Measurements from ENCODE around the gene KCNH8. TPM values are rescaled to one million over a fixed set of nuclear protein-coding genes. Genes with fewer than 3 reads are reported as not detected.

KCNH8 gene
- total and polyA plus RNA-seq, 2 donors = 0.10 to 1.5 TPM

DNA sequence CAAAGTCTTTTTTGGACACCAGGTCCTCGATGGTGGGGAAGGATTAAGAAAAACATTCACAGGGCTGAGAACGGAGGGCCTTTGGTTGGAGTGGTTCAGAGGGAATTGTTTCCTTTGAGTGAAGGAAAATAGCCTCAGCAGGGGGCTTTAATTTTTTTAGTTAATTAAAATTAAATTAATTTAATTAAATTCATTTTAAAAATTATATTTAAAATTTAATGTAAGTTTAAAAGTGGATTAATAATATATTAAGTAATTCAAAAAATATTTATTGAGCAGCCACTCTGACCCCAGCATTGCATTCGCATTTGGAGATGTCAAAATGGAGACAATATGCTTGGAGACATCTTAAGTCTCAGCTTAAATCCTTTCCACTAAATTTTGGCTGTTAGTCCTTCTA lies 136.7 kb downstream of the KCNH8 start:
- no peak for DNase-seq (ENCODE audit: extremely low spot score)
- Histone ChIP-seq H3K36me3 (ENCODE audit: insufficient read depth) (no peaks in the 10 kb centered on the region), H3K4me1 (ENCODE audit: insufficient read depth) (no peaks in the 10 kb centered on the region), H3K4me3 (ENCODE audit: low read depth, low read length) (no peak overlapping the region), H3K27ac (ENCODE audit: low read depth) (no peak overlapping the region)
- WGBS = 91% methylated on average over 3 of the region's 3 CpGs

DNA sequence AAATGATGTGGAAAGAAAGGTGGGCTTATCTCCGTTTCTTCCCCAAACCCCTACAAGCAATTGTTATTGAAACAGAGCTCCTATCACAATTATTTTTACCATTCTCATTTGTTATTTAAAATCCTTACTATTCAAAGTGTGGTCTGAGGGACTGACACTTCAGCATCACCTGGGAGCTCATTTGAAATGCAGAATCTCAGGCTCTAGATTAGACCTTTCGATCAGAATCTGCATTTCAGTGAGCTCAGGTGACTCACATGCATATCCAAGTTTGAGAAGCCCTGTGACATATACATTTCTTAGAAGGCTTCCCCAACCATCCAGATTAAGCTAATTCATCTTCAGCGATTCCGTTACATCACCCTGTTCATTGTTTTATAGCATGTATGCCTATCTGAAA lies 145.0 kb downstream of the KCNH8 start:
- no peak for DNase-seq (ENCODE audit: extremely low spot score)
- Histone ChIP-seq H3K27ac (ENCODE audit: low read depth) (no peak overlapping the region), H3K4me1 (ENCODE audit: insufficient read depth) (no peaks in the 10 kb centered on the region), H3K4me3 (ENCODE audit: low read depth, low read length) (no peak overlapping the region), H3K36me3 (ENCODE audit: insufficient read depth) (no peaks in the 10 kb centered on the region)
- WGBS = 80% methylated on average over 4 of the region's 4 CpGs

DNA sequence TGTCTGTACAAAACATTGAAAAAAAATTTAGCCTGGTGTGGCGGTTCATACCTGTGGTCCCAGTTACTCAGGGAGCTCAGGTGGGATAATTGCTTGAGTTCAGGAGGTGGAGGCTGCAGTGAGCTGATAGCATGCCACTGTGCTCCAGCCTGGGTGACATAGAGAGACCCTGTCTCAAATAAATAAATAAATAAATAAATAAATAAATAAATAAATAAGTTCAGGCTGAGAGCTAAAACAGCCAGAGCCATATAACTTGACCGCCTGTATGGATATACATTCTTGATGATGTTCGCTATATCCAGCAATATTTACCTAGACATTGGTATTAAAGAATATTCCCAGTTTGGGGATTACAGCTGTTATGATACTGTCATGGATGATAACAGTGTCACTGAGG lies 146.9 kb downstream of the KCNH8 start:
- Histone ChIP-seq H3K4me3 (ENCODE audit: low read depth, low read length) (no peak overlapping the region), H3K4me1 (ENCODE audit: insufficient read depth) (no peaks in the 10 kb centered on the region), H3K27ac (ENCODE audit: low read depth) (no peak overlapping the region), H3K36me3 (ENCODE audit: insufficient read depth) (no peaks in the 10 kb centered on the region)
- 96% methylated on average over 3 of the region's 3 CpGs for WGBS
- no peak for DNase-seq (ENCODE audit: extremely low spot score)

DNA sequence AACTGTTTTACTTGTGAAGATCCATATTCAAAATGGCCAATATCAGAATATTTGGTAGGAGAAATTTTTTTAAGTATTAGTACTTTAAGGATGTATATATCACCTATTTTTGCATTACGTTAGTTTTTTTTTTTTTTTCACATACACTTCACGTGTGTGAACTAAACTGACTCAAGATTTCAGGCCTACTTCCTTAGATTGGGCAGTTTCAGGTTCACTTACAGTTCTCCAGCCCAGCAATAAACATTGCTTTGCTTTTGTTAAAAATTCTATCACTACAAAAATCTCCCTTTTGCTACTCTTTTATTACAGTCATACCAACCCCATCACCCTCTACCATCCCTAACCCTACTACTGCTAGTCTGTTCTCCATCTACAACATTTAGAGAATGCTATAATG lies 183.6 kb downstream of the KCNH8 start:
- no peaks in the 10 kb centered on the region for H3K4me1 ChIP-seq (ENCODE audit: insufficient read depth)

GRCh38 chr3:19334120-19334519 lies 185.8 kb downstream of the KCNH8 start:
- Histone ChIP-seq H3K27ac (ENCODE audit: low read depth) (no peak overlapping the region), H3K4me3 (ENCODE audit: low read depth, low read length) (no peak overlapping the region), H3K4me1 (ENCODE audit: insufficient read depth) (no peaks in the 10 kb centered on the region), H3K36me3 (ENCODE audit: insufficient read depth) (no peaks in the 10 kb centered on the region)
- WGBS = 77% methylated on average over 6 of the region's 6 CpGs
- DNase-seq (ENCODE audit: extremely low spot score) = no peak

More for the DNA sequence above, 183.6 kb downstream of the KCNH8 start:
- no peak overlapping the region for H3K4me3 ChIP-seq (ENCODE audit: low read depth, low read length)
- H3K27ac ChIP-seq (ENCODE audit: low read depth) = no peak overlapping the region
- 93% methylated on average over 2 of the region's 2 CpGs for WGBS
- H3K36me3 ChIP-seq (ENCODE audit: insufficient read depth) = no peaks in the 10 kb centered on the region
- no peak for DNase-seq (ENCODE audit: extremely low spot score)

DNA sequence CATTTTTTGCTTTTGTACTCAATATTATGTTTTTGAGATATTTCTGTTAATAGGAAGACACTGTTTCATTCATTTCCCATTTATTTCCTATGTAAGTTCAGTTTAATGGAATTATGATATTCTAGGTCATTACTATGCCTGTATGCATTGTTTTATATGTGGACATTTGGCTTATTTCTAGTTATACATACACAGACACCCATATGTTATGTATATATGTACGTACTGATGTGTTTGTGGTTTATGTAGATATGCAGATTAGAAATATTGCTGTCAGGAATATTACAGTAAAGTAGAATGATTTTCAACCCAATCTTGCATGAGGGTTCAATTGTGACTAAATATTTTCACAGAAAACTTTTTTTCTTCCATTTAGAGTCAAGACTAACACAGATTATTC lies 190.5 kb downstream of the KCNH8 start:
- no peaks in the 10 kb centered on the region for H3K36me3 ChIP-seq (ENCODE audit: insufficient read depth)
- H3K27ac ChIP-seq (ENCODE audit: low read depth) = no peak overlapping the region
- 83% methylated on average over 1 of the region's 1 CpG for WGBS
- no peak overlapping the region for H3K4me3 ChIP-seq (ENCODE audit: low read depth, low read length)
- no peak for DNase-seq (ENCODE audit: extremely low spot score)
- H3K4me1 ChIP-seq (ENCODE audit: insufficient read depth) = no peaks in the 10 kb centered on the region

- no peak overlapping the region for H3K27ac ChIP-seq (ENCODE audit: low read depth)
- no peak overlapping the region for H3K4me3 ChIP-seq (ENCODE audit: low read depth, low read length)
- no peaks in the 10 kb centered on the region for H3K36me3 ChIP-seq (ENCODE audit: insufficient read depth)
- 85% methylated on average over 5 of the region's 5 CpGs for WGBS
- H3K4me1 ChIP-seq (ENCODE audit: insufficient read depth) = no peaks in the 10 kb centered on the region
- DNase-seq (ENCODE audit: extremely low spot score) = no peak
These were observed 194.1 kb downstream of the KCNH8 start for GRCh38 chr3:19342389-19342788.

DNA sequence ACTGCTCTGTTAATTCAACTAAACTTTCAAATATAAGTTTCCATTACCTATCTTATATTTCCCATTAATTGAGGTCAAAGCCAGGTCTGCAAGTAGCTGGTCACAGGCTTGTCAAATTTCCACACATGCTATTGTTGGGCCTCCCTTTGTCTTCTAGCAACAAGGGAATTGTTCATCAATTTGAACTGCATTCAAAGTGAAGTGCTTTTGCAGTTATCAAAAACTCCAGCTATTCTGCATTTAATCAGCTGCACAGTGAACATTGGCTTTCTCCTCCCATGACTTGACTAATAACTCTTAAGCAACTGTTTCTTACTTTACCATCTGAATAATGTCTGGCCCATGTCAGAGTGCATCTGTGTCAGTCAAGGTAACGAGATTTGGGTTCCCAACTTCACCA lies 198.4 kb downstream of the KCNH8 start:
- 35% methylated on average over 1 of the region's 1 CpG for WGBS
- no peak overlapping the region for H3K4me3 ChIP-seq (ENCODE audit: low read depth, low read length)
- no peaks in the 10 kb centered on the region for H3K36me3 ChIP-seq (ENCODE audit: insufficient read depth)
- H3K4me1 ChIP-seq (ENCODE audit: insufficient read depth) = no peaks in the 10 kb centered on the region
- no peak for DNase-seq (ENCODE audit: extremely low spot score)
- no peak overlapping the region for H3K27ac ChIP-seq (ENCODE audit: low read depth)

- no peak overlapping the region for H3K27ac ChIP-seq (ENCODE audit: low read depth)
- no peaks in the 10 kb centered on the region for H3K4me1 ChIP-seq (ENCODE audit: insufficient read depth)
- no peak overlapping the region for H3K4me3 ChIP-seq (ENCODE audit: low read depth, low read length)
- WGBS = 25% methylated on average over 7 of the region's 7 CpGs
- no peak for DNase-seq (ENCODE audit: extremely low spot score)
- no peaks in the 10 kb centered on the region for H3K36me3 ChIP-seq (ENCODE audit: insufficient read depth)
These were observed 199.4 kb downstream of the KCNH8 start for GRCh38 chr3:19347671-19348070.

DNA sequence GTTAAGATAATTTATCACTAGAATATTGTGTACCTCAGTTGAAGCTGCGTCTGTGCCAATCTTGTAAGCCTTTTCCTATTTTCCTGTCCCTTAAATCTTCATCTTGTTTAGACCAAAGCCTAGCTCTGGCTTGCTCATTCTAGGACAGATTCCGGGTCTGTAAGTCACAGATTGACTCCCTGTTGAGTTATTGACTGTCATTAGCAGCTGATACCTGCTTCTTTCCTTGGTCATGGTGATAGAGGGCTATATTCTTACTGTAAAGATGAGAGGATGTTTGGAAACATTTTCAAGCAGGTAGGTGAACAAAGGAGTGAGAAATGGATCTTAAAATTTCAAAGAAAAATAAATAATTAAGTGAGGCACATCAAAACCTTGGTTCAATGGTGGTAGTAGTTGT lies 200.2 kb downstream of the KCNH8 start:
- no peak overlapping the region for H3K27ac ChIP-seq (ENCODE audit: low read depth)
- no peaks in the 10 kb centered on the region for H3K4me1 ChIP-seq (ENCODE audit: insufficient read depth)
- 66% methylated on average over 2 of the region's 2 CpGs for WGBS
- H3K4me3 ChIP-seq (ENCODE audit: low read depth, low read length) = no peak overlapping the region
- no peaks in the 10 kb centered on the region for H3K36me3 ChIP-seq (ENCODE audit: insufficient read depth)
- DNase-seq (ENCODE audit: extremely low spot score) = no peak

DNA sequence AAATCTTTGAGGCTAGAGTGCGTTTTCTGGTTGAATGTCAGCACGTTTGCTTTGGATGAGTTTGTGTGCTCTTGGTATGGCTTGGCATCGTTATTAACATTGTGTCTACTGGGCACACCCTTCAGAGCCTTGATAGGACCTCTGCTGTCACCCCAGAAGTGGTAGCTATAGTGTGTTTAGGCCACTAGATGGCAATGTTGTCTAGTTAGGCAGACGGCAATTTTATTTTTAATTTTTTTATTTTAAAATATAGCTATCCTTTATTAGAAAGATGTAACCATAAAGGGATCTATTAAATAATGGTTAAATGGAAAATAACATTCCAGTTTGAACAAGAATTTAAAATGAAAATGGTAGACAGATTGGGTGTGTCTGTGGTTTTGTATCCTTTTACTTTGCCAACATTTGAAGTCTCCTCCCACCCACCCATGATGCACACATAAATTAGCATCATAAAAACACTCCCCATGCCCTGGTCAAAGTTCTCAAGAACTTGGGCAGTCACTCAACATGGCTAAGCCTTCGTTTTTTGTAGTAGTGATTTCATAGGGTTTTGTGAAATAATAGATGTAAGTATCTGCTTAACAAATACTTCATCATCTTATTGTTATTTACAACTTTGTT lies 200.7 kb downstream of the KCNH8 start:
- 48% methylated on average over 5 of the region's 5 CpGs for WGBS
- Histone ChIP-seq H3K36me3 (ENCODE audit: insufficient read depth) (no peaks in the 10 kb centered on the region), H3K27ac (ENCODE audit: low read depth) (no peak overlapping the region), H3K4me1 (ENCODE audit: insufficient read depth) (no peaks in the 10 kb centered on the region), H3K4me3 (ENCODE audit: low read depth, low read length) (no peak overlapping the region)
- DNase-seq (ENCODE audit: extremely low spot score) = no peak

- H3K4me3 ChIP-seq (ENCODE audit: low read depth, low read length) = no peak overlapping the region
- no peak for DNase-seq (ENCODE audit: extremely low spot score)
- H3K27ac ChIP-seq (ENCODE audit: low read depth) = no peak overlapping the region
- no peaks in the 10 kb centered on the region for H3K4me1 ChIP-seq (ENCODE audit: insufficient read depth)
- no peaks in the 10 kb centered on the region for H3K36me3 ChIP-seq (ENCODE audit: insufficient read depth)
- 88% methylated on average over 1 of the region's 1 CpG for WGBS
These were observed 209.6 kb downstream of the KCNH8 start for GRCh38 chr3:19357947-19358346.

- no peak for DNase-seq (ENCODE audit: extremely low spot score)
- no peaks in the 10 kb centered on the region for H3K36me3 ChIP-seq (ENCODE audit: insufficient read depth)
- H3K27ac ChIP-seq (ENCODE audit: low read depth) = no peak overlapping the region
- H3K4me1 ChIP-seq (ENCODE audit: insufficient read depth) = no peaks in the 10 kb centered on the region
- no peak overlapping the region for H3K4me3 ChIP-seq (ENCODE audit: low read depth, low read length)
- WGBS = 93% methylated on average over 1 of the region's 1 CpG
These were observed 214.8 kb downstream of the KCNH8 start for GRCh38 chr3:19363071-19363470.

DNA sequence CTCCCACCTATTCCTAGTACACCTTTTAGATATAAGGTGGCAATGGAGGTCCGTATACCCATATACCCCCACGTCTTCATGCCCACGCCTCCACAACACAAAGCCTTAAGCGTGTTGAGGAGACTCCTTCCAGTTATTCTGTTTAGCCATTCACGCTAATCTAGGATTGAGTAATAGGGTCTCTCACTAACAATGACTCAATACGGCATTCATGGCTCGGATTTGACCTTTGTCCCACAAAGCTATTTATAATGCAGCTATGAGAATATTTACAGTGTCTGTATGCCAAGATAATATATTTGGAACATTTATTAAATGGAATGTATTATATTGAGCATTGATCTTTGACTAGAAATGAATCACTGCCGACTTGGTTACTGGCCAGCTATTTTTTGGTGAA lies 215.8 kb downstream of the KCNH8 start:
- no peaks in the 10 kb centered on the region for H3K4me1 ChIP-seq (ENCODE audit: insufficient read depth)
- no peak overlapping the region for H3K27ac ChIP-seq (ENCODE audit: low read depth)
- H3K36me3 ChIP-seq (ENCODE audit: insufficient read depth) = no peaks in the 10 kb centered on the region
- H3K4me3 ChIP-seq (ENCODE audit: low read depth, low read length) = no peak overlapping the region
- no peak for DNase-seq (ENCODE audit: extremely low spot score)
- WGBS = 88% methylated on average over 8 of the region's 8 CpGs

- DNase-seq (ENCODE audit: extremely low spot score) = no peak
- H3K4me1 ChIP-seq (ENCODE audit: insufficient read depth) = no peaks in the 10 kb centered on the region
- WGBS = 73% methylated on average over 6 of the region's 6 CpGs
These were observed 217.2 kb downstream of the KCNH8 start for GRCh38 chr3:19365471-19365870.

More at GRCh38 chr3:19365471-19365870, 217.2 kb downstream of the KCNH8 start:
- no peak overlapping the region for H3K27ac ChIP-seq (ENCODE audit: low read depth)
- no peak overlapping the region for H3K4me3 ChIP-seq (ENCODE audit: low read depth, low read length)
- H3K36me3 ChIP-seq (ENCODE audit: insufficient read depth) = no peaks in the 10 kb centered on the region
